Memory B cell (primary cell): ENCODE measurements around the gene WDR20.
"Not testable (repeated sequence)": the region's sequence is repeated elsewhere in the genome, so short reads cannot be mapped to it uniquely, and the experiment has no call there.

Source experiments
- ATAC-seq: fragments of 150-1000 bp; cut with Tn5 transposase; 2 replicates; pipeline ENCODE4 v1.10.0; 2021; ENCODE audit warnings: low read depth, mild to moderate bottlenecking, moderate library complexity
- DNase-seq, 2 donors: peaks; one replicate each; pipeline ENCODE4 v3.0.0; 2022; ENCODE audit warnings: low spot score in 2 of 2
- H3K27ac Mint-ChIP-seq: one replicate; pipeline ENCODE4 v1.8.0; 2022; ENCODE audit warnings: mild to moderate bottlenecking, moderate library complexity, mixed read lengths
- H3K27me3 Mint-ChIP-seq: one replicate; pipeline ENCODE4 v1.8.0; 2022; ENCODE audit warnings: mixed read lengths
- H3K36me3 Mint-ChIP-seq: one replicate; pipeline ENCODE4 v1.8.0; 2022; ENCODE audit warnings: mild to moderate bottlenecking, mixed read lengths
- H3K4me1 Mint-ChIP-seq: one replicate; pipeline ENCODE4 v1.8.0; 2022; ENCODE audit warnings: mixed read lengths
- H3K4me3 Mint-ChIP-seq: one replicate; pipeline ENCODE4 v1.8.0; 2022; ENCODE audit warnings: mild to moderate bottlenecking, moderate library complexity, mixed read lengths
- H3K9me3 Mint-ChIP-seq: one replicate; pipeline ENCODE4 v1.8.0; 2022; ENCODE audit warnings: mixed read lengths

WDR20 gene

GRCh38 chr14:102139286-102140026 lies at the start of gene WDR20:
WDR20 (plus strand) TSS chr14:102139897; CDS start chr14:102139924, 27 bp downstream.
- no peaks in the 10 kb centered on the region for H3K9me3 Mint-ChIP-seq
- peak within 1 kb of the TSS; percentile 94 for H3K27ac Mint-ChIP-seq
- H3K4me3 Mint-ChIP-seq, result peak within 1 kb of the TSS; percentile 99
- DNase-seq (peak; percentile 98 to 99), ATAC-seq (peak; percentile 90)
- H3K36me3 Mint-ChIP-seq, result no peaks in the 10 kb centered on the region
- no peaks in the 10 kb centered on the region for H3K27me3 Mint-ChIP-seq
- H3K4me1 Mint-ChIP-seq, result peaks cover 15% of the 10 kb centered on the region

DNA sequence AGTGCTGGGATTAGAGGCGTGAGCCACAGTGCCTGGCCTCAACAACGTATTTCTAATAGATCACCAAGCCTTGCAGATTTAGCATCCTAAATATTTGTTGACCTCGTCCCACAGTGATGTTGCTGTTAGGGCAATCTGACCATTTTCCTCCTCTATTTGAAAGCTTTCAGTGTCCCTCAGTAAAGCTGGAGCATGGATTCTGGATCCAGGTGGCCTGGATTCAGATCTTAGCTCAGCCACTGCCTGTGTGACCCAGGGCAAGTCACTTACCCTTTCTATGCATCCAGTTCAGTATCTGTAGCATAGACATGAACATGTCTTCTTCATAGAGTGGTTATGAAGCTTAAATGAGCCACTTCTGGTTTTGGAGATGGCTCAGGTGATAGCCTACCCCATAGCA lies 49.0 kb upstream of the WDR20 start:
- Mint-ChIP-seq H3K36me3 (peaks cover 2% of the 10 kb centered on the region), H3K27ac (no peak overlapping the region)
- ATAC-seq, result no peak

DNA sequence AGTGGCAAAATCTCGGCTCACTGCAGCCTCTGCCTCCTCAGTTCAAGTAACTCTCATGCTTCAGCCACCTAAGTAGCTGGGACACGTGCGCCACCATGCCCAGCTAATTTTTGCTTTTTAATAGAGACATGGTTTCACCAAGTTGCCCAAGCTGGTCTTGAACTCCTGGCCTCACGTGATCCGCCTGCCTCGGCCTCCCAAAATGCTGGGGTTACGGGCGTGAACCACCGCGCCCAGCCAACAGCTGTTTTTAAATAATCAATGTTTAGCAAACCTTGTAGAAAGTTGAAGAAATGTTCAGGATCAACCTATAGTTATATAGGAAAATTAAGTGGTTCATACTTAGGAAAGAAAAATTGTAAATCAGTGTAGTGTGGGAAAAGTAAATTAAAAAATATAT lies 46.9 kb upstream of the WDR20 start:
- ATAC-seq, result no peak
- Mint-ChIP-seq H3K4me3 (no peak overlapping the region), H3K36me3 (no peaks in the 10 kb centered on the region), H3K27me3 (no peaks in the 10 kb centered on the region), H3K27ac (no peak overlapping the region), H3K9me3 (no peaks in the 10 kb centered on the region), H3K4me1 (peaks cover 23% of the 10 kb centered on the region)
- no peak for DNase-seq

More for the DNA sequence above, 49.0 kb upstream of the WDR20 start:
- Mint-ChIP-seq H3K4me1 (peaks cover 22% of the 10 kb centered on the region), H3K9me3 (no peaks in the 10 kb centered on the region), H3K4me3 (no peak overlapping the region), H3K27me3 (no peaks in the 10 kb centered on the region)
- DNase-seq, result no peak

GRCh38 chr14:102094101-102094500 lies 45.6 kb upstream of the WDR20 start:
- H3K27me3 Mint-ChIP-seq, result no peaks in the 10 kb centered on the region

GRCh38 chr14:102095231-102095870 lies 44.3 kb upstream of the WDR20 start:
- Mint-ChIP-seq H3K27ac (no peak overlapping the region), H3K9me3 (no peaks in the 10 kb centered on the region), H3K36me3 (no peaks in the 10 kb centered on the region), H3K4me3 (no peak overlapping the region), H3K27me3 (no peaks in the 10 kb centered on the region), H3K4me1 (peaks cover 4% of the 10 kb centered on the region)
- DNase-seq (no peak), ATAC-seq (no peak)

More at GRCh38 chr14:102094101-102094500, 45.6 kb upstream of the WDR20 start:
- peaks cover 13% of the 10 kb centered on the region for H3K4me1 Mint-ChIP-seq
- H3K36me3 Mint-ChIP-seq, result no peaks in the 10 kb centered on the region
- no peaks in the 10 kb centered on the region for H3K9me3 Mint-ChIP-seq
- H3K27ac Mint-ChIP-seq, result no peak overlapping the region
- ATAC-seq (no peak), DNase-seq (no peak)
- no peak overlapping the region for H3K4me3 Mint-ChIP-seq

GRCh38 chr14:102095871-102096568 lies 43.7 kb upstream of the WDR20 start:
- H3K27me3 Mint-ChIP-seq, result no peaks in the 10 kb centered on the region
- DNase-seq, result no peak

DNA sequence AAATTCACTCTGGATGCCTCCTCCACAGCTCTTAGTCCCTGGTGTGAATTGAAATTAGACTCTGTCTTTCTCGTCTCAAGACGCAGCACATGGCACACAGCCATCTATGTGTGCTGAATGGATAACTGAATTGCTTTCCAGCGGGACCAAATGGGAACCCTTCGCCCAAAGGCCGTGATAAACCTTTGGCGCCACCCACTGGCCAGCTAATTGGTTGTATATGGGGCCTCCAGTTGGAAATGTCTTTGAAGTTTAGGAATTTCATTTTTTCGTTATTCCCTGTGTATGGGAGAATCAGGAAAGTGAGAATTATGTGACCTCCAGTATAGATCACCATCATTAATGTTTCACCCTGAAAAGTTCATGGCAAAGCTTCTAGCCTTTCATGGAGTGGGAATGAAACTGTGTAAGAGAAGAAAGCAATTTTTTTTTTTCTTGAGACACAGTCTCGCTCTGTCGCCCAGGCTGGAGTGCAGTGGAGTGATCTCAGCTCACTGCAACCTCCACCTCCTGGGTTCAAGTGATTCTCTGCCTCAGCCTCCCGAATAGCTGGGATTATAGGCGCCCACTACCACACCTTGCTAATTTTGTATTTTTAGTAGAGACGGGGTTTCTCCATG lies 43.0 kb upstream of the WDR20 start:
- Mint-ChIP-seq H3K27ac (no peak overlapping the region), H3K9me3 (no peaks in the 10 kb centered on the region), H3K27me3 (no peaks in the 10 kb centered on the region), H3K4me1 (peaks cover 6% of the 10 kb centered on the region), H3K4me3 (no peak overlapping the region), H3K36me3 (no peaks in the 10 kb centered on the region)
- DNase-seq, result peak; percentile 29 to 46
- ATAC-seq, result peak; percentile 83

More at GRCh38 chr14:102095871-102096568, 43.7 kb upstream of the WDR20 start:
- peak; percentile 39 for ATAC-seq
- H3K27ac Mint-ChIP-seq, result no peak overlapping the region
- no peaks in the 10 kb centered on the region for H3K9me3 Mint-ChIP-seq
- H3K36me3 Mint-ChIP-seq, result no peaks in the 10 kb centered on the region
- no peak overlapping the region for H3K4me3 Mint-ChIP-seq
- peaks cover 4% of the 10 kb centered on the region for H3K4me1 Mint-ChIP-seq

DNA sequence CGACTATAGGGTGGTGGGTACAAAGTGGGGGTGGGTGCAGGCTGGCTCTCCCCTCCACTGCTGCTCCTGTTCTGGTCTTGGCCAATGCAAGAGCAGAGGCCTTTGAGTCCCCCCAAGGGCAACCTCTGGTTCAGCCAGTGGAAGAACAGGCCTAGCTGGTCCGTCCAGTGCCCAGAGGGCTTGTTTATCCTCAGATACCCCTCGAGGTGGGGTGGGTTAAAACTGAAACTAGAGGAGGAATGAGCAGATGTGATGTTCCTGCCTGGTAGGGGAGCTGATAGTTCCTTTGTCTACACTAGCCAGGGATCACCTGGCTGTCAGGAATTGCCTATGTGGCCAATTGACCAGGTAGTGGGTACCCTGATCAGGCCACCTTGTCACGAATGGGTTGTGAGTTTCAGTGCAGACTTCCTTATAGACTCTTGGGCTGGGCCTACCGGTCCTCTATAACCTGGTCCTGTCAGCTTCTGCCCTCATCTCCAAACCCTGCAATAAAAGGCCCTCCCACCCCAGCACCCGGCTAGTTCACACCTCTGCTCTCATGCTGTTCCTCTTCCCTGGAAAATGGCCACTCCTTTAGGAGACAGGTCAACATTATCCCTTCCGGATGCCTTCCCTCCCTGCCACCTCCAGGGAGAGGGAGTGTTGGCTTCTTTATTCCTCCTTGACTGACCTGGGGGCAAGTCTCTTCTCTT lies 42.1 kb upstream of the WDR20 start:
- Mint-ChIP-seq H3K4me3 (no peak overlapping the region), H3K36me3 (no peaks in the 10 kb centered on the region), H3K27me3 (no peaks in the 10 kb centered on the region), H3K9me3 (no peaks in the 10 kb centered on the region), H3K27ac (no peak overlapping the region), H3K4me1 (peaks cover 6% of the 10 kb centered on the region)
- ATAC-seq, result no peak
- DNase-seq, result no peak

DNA sequence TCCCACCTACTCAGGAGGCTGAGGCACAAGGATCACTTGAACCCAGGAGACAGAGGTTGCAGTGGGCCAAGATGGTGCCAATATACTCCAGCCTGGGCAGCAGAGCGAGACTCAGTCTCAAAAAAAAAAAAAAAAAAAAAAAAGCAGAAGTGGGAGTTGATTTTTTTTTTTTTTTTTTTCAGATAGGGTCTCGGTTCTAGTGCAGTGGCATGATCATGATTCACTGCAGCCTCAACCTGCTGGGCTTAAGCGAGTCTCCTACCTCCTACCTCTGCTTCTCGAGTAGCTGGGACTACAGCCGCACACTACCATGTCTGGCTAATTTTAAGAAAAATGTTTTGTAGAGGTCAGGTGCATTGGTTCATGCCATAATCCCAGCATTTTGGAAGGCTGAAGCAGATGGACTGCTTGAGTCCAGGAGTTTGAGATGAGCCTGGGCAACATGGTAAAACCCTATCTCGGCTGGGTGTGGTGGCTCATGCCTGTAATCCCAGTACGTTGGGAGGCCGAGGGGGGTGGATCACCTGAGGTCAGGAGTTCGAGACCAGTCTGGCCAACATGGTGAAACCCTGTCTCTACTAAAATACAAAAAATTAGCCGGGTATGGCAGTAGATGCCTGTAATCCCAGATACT lies 36.5 kb upstream of the WDR20 start:
- H3K9me3 Mint-ChIP-seq, result no peaks in the 10 kb centered on the region
- H3K27ac Mint-ChIP-seq, result no peak overlapping the region
- peak in 1 of 2 donors; percentile 20 for DNase-seq
- no peak overlapping the region for H3K4me3 Mint-ChIP-seq
- no peaks in the 10 kb centered on the region for H3K27me3 Mint-ChIP-seq
- H3K36me3 Mint-ChIP-seq, result no peaks in the 10 kb centered on the region
- peaks cover 13% of the 10 kb centered on the region for H3K4me1 Mint-ChIP-seq
- peak; percentile 86 for ATAC-seq

DNA sequence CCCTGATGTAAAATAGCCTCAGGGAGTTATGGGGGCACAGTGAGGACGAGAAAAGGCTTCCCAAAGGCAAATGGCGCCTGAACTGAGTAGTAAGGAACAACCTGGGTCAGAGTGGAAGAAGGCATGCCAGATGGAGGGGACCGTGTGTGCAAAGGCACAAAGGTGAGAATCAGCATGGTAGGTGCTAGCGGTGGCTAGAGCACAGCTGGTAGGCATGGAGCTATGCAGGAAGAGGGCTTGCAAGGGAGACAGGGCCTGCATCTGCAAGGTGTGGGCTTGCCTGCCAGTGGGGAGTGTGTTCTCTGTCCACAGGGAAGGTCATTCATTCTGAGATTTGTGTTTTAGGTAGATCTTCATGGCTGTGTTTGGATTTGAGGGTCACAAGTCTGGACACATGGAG lies 34.3 kb upstream of the WDR20 start:
- ATAC-seq, result no peak
- peaks cover 5% of the 10 kb centered on the region for H3K36me3 Mint-ChIP-seq
- no peak overlapping the region for H3K4me3 Mint-ChIP-seq
- no peak overlapping the region for H3K27ac Mint-ChIP-seq
- H3K27me3 Mint-ChIP-seq, result peaks cover 1% of the 10 kb centered on the region
- H3K9me3 Mint-ChIP-seq, result peaks cover 5% of the 10 kb centered on the region
- H3K4me1 Mint-ChIP-seq, result peaks cover 13% of the 10 kb centered on the region
- DNase-seq, result no peak

DNA sequence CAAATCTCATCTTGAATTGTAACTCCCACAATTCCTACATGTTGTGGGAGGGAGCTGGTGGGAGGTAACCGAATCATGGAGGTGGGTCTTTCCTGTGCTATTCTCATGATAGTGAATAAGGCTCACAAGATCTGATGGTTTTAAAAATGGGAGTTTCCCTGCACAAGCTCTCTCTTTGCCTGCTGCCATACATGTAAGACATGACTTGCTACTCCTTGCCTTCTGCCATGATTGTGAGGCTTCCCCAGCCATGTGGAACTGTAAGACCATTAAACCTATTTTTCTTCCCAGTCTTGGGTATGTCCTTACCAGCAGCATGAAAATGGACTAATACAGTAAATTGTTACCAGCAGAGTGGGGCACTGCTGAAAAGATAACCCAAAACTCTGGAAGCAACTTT lies 30.4 kb upstream of the WDR20 start:
- H3K4me1 Mint-ChIP-seq, result peaks cover 11% of the 10 kb centered on the region
- not testable (repeated sequence) for H3K27me3 Mint-ChIP-seq, H3K27ac Mint-ChIP-seq, DNase-seq, H3K9me3 Mint-ChIP-seq, H3K4me3 Mint-ChIP-seq, ATAC-seq, H3K36me3 Mint-ChIP-seq

DNA sequence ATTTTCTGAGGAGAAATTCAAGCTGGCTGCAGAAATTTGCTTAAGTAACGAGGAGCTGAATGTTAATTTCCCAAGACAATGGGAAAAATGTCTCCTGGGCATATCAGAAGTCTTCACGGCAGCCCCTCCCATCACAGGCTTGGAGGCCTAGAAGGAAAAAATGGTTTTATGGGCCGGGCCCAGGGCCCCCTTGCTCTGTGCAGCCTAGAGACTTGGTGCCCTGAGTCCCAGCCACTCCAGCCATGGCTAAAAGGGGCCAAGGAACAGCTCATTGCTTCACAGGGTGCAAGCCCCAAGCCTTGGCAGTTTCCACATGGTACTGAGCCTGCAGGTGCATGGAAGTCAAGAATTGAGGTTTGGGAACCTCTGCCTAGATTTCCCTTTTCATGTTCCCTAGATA lies 28.6 kb upstream of the WDR20 start:
- Mint-ChIP-seq H3K4me3 (no peak overlapping the region), H3K9me3 (peaks cover 5% of the 10 kb centered on the region), H3K36me3 (peaks cover 5% of the 10 kb centered on the region), H3K4me1 (peaks cover 7% of the 10 kb centered on the region), H3K27ac (no peak overlapping the region), H3K27me3 (peaks cover 1% of the 10 kb centered on the region)
- DNase-seq (no peak), ATAC-seq (no peak)
